ENCODE data around the gene PCBD2.

PCBD2 gene

DNA sequence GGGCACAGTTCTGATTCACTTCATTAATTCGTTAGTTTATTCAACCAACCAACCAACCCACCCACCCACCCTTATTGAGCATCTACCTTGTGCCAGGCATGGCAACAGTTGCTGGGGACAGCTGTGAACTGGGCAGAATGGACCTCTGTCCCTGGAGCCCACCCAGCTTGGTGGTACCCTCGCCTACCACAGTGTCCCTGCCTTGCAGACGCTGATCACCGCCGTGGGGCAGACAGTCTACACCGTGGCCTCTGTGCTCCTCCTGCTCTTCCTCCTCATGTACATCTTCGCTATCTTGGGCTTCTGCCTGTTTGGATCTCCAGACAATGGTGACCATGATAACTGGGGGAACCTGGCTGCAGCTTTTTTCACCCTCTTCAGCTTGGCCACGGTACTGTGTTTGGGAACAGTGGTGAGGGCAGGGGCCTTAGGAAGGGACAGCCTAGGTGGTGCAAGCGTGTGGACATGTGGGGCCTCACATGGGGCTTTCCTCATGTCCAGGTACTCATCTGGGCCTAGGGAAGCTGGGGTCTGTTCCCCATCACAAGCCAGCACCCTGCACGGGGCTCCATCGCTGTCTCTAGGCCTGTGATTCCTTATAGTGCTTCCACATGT is 102.9 kb downstream of the PCBD2 start:
- Histone ChIP-seq H3K27ac (ENCODE audit: low read depth, low read length, poor library complexity, severe bottlenecking) (no peak overlapping the region), H3K9ac (ENCODE audit: low read length) (no peak overlapping the region), H3K9me3 (ENCODE audit: low read length) (no peaks in the 10 kb centered on the region), H4K20me1 (ENCODE audit: insufficient read depth, low read length) (no peaks in the 10 kb centered on the region), H3K79me2 (ENCODE audit: insufficient read depth, low read length) (no peaks in the 10 kb centered on the region), H3K9me2 (ENCODE audit: low read depth, low read length) (no peaks in the 10 kb centered on the region), H3K4me1 (ENCODE audit: insufficient read depth, low read length, severe bottlenecking) (no peaks in the 10 kb centered on the region), H2AFZ (ENCODE audit: low read length) (no peak overlapping the region), H3K36me3 (ENCODE audit: insufficient read depth, low read length) (no peaks in the 10 kb centered on the region), H3K27me3 (ENCODE audit: insufficient read depth, low read length) (no peaks in the 10 kb centered on the region; the same call in 1 of the 2 replicates), H3K4me2 (ENCODE audit: low read length) (no peak overlapping the region), H3F3A (ENCODE audit: insufficient read depth, low read length) (no peaks in the 10 kb centered on the region), H3K4me3 (ENCODE audit: low read depth, low read length, poor library complexity, severe bottlenecking) (no peak overlapping the region)
- TF ChIP-seq EZH2 (IDR thresholded peaks at IDR 0.05; ENCODE audit: borderline replicate concordance, low read length) = no peak
- TF ChIP-seq, protein P1, sequence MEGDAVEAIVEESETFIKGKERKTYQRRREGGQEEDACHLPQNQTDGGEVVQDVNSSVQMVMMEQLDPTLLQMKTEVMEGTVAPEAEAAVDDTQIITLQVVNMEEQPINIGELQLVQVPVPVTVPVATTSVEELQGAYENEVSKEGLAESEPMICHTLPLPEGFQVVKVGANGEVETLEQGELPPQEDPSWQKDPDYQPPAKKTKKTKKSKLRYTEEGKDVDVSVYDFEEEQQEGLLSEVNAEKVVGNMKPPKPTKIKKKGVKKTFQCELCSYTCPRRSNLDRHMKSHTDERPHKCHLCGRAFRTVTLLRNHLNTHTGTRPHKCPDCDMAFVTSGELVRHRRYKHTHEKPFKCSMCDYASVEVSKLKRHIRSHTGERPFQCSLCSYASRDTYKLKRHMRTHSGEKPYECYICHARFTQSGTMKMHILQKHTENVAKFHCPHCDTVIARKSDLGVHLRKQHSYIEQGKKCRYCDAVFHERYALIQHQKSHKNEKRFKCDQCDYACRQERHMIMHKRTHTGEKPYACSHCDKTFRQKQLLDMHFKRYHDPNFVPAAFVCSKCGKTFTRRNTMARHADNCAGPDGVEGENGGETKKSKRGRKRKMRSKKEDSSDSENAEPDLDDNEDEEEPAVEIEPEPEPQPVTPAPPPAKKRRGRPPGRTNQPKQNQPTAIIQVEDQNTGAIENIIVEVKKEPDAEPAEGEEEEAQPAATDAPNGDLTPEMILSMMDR (IDR thresholded peaks at IDR 0.05; ENCODE audit: low read length) = no peak

DNA sequence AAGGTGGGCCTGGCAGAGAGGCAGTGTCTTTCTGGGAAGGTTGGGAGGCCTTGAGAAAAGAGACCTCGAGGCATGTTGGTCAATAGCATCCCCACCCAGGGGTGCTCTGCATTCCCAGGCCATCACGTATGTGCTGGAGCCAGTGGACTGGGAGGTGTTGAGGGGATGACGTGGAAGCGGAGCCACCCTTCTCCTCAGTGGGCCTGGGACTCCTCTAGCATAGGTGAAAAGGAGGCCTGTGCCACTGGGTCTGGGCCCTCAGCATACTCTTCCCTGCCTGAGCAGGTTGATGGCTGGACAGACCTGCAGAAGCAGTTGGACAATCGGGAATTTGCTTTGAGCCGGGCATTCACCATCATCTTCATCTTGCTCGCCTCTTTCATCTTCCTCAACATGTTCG is 103.6 kb downstream of the PCBD2 start:
- no peaks in the 10 kb centered on the region for H3K36me3 ChIP-seq (ENCODE audit: insufficient read depth, low read length)
- H3K4me3 ChIP-seq (ENCODE audit: low read depth, low read length, poor library complexity, severe bottlenecking) = no peak overlapping the region
- H3K9me2 ChIP-seq (ENCODE audit: low read depth, low read length) = no peaks in the 10 kb centered on the region
- no peaks in the 10 kb centered on the region; the same call in 1 of the 2 replicates for H3K27me3 ChIP-seq (ENCODE audit: insufficient read depth, low read length)
- H3F3A ChIP-seq (ENCODE audit: insufficient read depth, low read length) = no peaks in the 10 kb centered on the region
- no peak overlapping the region for H3K4me2 ChIP-seq (ENCODE audit: low read length)
- no peaks in the 10 kb centered on the region for H4K20me1 ChIP-seq (ENCODE audit: insufficient read depth, low read length)
- no peak overlapping the region for H3K9ac ChIP-seq (ENCODE audit: low read length)
- no peaks in the 10 kb centered on the region for H3K79me2 ChIP-seq (ENCODE audit: insufficient read depth, low read length)
- no peaks in the 10 kb centered on the region for H3K4me1 ChIP-seq (ENCODE audit: insufficient read depth, low read length, severe bottlenecking)
- H2AFZ ChIP-seq (ENCODE audit: low read length) = no peak overlapping the region
- TF ChIP-seq, protein P1 (IDR thresholded peaks at IDR 0.05; ENCODE audit: low read length) = no peak
- TF ChIP-seq EZH2 (IDR thresholded peaks at IDR 0.05; ENCODE audit: borderline replicate concordance, low read length) = no peak
- H3K9me3 ChIP-seq (ENCODE audit: low read length) = no peaks in the 10 kb centered on the region
- H3K27ac ChIP-seq (ENCODE audit: low read depth, low read length, poor library complexity, severe bottlenecking) = no peak overlapping the region

DNA sequence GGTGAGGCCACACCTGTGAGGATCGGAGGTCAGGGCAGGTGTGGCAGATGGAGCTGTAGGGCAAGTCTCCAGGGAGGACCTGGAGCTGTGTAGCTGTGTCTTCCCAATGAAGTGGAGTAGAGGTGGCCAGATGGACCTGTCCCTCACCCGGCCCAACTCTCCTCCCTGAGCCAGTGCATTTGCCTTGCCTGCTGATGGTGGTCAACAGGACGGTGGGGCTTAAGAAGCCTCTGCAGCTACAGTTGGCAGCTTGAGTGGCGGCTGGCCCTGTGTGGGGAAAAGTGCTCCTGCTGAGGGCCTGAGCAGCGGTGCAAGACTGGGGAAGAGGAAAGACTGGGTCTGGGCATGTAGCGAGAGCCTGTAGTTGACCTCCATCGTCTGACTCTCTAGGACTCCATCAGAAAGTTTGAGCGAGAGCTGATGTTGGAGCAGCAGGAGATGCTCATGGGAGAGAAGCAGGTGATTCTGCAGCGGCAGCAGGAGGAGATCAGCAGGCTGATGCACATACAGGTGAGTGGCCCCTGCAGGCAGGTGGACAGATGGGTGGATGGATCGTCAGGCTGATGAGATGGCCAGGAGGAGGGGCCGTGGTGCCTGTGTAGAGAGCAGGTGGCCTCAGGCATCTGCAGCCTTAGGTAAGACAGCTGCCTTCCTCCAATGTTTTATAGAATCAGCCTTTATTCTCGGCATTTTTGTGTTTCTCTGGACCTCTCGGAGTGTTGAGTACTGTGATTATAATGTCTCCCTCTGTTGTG is 104.2 kb downstream of the PCBD2 start:
- no peaks in the 10 kb centered on the region for H3K9me3 ChIP-seq (ENCODE audit: low read length)
- H2AFZ ChIP-seq (ENCODE audit: low read length) = no peak overlapping the region
- H3K9me2 ChIP-seq (ENCODE audit: low read depth, low read length) = no peaks in the 10 kb centered on the region
- no peaks in the 10 kb centered on the region for H3K36me3 ChIP-seq (ENCODE audit: insufficient read depth, low read length)
- TF ChIP-seq, protein P1 (IDR thresholded peaks at IDR 0.05; ENCODE audit: low read length) = no peak
- TF ChIP-seq EZH2 (IDR thresholded peaks at IDR 0.05; ENCODE audit: borderline replicate concordance, low read length) = no peak
- no peaks in the 10 kb centered on the region; the same call in 1 of the 2 replicates for H3K27me3 ChIP-seq (ENCODE audit: insufficient read depth, low read length)
- no peaks in the 10 kb centered on the region for H3F3A ChIP-seq (ENCODE audit: insufficient read depth, low read length)
- no peaks in the 10 kb centered on the region for H4K20me1 ChIP-seq (ENCODE audit: insufficient read depth, low read length)
- no peak overlapping the region for H3K4me3 ChIP-seq (ENCODE audit: low read depth, low read length, poor library complexity, severe bottlenecking)
- no peak overlapping the region for H3K9ac ChIP-seq (ENCODE audit: low read length)
- no peaks in the 10 kb centered on the region for H3K4me1 ChIP-seq (ENCODE audit: insufficient read depth, low read length, severe bottlenecking)
- H3K4me2 ChIP-seq (ENCODE audit: low read length) = no peak overlapping the region
- H3K79me2 ChIP-seq (ENCODE audit: insufficient read depth, low read length) = no peaks in the 10 kb centered on the region
- H3K27ac ChIP-seq (ENCODE audit: low read depth, low read length, poor library complexity, severe bottlenecking) = no peak overlapping the region
